ENCODE measurements around the gene MRPS27. TPM values are rescaled to one million over a fixed set of nuclear protein-coding genes. Genes with fewer than 3 reads are reported as not detected.

The MRPS27 gene
- total and polyA plus RNA-seq, 9 of the 15 experiments (the other 6 are each of a cell fraction or from before 2014, with no cell fraction given) = 73.6 to 144 (median 106) TPM

DNA sequence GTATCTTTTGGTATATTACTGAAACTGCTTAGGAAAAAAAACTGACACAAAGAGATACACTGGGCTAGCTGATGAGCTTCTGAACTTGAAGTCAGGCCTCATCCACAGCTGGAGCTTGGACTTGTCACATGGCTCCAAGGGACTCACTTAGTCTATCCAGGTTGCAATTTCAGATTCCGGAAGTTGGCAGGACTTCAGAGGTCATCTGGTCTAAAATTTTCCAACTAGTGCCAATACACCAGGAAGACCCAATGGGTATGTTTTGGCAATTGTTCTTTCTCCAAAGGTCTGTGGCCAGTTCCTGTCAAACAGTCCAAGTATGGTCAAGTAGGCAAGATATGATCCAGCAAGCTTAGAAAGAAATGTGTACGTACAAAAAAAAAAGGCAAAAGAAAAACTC is 36.7 kb downstream of the MRPS27 start (continued):
- TF ChIP-seq ZFP91 (CRISPR knock-in tag; IDR thresholded peaks at IDR 0.05) = no peak
- TF ChIP-seq ZNF668 (CRISPR knock-in tag; IDR thresholded peaks at IDR 0.05) = peak; percentile 13; the same call in 1 of the 2 replicates
- TF ChIP-seq ZNF584 (CRISPR knock-in tag; IDR thresholded peaks at IDR 0.05; ENCODE audit: low read depth) = 0 out of 2 replicates have a peak, but pooled peaks have one; percentile 33
- TF ChIP-seq, protein P1, sequence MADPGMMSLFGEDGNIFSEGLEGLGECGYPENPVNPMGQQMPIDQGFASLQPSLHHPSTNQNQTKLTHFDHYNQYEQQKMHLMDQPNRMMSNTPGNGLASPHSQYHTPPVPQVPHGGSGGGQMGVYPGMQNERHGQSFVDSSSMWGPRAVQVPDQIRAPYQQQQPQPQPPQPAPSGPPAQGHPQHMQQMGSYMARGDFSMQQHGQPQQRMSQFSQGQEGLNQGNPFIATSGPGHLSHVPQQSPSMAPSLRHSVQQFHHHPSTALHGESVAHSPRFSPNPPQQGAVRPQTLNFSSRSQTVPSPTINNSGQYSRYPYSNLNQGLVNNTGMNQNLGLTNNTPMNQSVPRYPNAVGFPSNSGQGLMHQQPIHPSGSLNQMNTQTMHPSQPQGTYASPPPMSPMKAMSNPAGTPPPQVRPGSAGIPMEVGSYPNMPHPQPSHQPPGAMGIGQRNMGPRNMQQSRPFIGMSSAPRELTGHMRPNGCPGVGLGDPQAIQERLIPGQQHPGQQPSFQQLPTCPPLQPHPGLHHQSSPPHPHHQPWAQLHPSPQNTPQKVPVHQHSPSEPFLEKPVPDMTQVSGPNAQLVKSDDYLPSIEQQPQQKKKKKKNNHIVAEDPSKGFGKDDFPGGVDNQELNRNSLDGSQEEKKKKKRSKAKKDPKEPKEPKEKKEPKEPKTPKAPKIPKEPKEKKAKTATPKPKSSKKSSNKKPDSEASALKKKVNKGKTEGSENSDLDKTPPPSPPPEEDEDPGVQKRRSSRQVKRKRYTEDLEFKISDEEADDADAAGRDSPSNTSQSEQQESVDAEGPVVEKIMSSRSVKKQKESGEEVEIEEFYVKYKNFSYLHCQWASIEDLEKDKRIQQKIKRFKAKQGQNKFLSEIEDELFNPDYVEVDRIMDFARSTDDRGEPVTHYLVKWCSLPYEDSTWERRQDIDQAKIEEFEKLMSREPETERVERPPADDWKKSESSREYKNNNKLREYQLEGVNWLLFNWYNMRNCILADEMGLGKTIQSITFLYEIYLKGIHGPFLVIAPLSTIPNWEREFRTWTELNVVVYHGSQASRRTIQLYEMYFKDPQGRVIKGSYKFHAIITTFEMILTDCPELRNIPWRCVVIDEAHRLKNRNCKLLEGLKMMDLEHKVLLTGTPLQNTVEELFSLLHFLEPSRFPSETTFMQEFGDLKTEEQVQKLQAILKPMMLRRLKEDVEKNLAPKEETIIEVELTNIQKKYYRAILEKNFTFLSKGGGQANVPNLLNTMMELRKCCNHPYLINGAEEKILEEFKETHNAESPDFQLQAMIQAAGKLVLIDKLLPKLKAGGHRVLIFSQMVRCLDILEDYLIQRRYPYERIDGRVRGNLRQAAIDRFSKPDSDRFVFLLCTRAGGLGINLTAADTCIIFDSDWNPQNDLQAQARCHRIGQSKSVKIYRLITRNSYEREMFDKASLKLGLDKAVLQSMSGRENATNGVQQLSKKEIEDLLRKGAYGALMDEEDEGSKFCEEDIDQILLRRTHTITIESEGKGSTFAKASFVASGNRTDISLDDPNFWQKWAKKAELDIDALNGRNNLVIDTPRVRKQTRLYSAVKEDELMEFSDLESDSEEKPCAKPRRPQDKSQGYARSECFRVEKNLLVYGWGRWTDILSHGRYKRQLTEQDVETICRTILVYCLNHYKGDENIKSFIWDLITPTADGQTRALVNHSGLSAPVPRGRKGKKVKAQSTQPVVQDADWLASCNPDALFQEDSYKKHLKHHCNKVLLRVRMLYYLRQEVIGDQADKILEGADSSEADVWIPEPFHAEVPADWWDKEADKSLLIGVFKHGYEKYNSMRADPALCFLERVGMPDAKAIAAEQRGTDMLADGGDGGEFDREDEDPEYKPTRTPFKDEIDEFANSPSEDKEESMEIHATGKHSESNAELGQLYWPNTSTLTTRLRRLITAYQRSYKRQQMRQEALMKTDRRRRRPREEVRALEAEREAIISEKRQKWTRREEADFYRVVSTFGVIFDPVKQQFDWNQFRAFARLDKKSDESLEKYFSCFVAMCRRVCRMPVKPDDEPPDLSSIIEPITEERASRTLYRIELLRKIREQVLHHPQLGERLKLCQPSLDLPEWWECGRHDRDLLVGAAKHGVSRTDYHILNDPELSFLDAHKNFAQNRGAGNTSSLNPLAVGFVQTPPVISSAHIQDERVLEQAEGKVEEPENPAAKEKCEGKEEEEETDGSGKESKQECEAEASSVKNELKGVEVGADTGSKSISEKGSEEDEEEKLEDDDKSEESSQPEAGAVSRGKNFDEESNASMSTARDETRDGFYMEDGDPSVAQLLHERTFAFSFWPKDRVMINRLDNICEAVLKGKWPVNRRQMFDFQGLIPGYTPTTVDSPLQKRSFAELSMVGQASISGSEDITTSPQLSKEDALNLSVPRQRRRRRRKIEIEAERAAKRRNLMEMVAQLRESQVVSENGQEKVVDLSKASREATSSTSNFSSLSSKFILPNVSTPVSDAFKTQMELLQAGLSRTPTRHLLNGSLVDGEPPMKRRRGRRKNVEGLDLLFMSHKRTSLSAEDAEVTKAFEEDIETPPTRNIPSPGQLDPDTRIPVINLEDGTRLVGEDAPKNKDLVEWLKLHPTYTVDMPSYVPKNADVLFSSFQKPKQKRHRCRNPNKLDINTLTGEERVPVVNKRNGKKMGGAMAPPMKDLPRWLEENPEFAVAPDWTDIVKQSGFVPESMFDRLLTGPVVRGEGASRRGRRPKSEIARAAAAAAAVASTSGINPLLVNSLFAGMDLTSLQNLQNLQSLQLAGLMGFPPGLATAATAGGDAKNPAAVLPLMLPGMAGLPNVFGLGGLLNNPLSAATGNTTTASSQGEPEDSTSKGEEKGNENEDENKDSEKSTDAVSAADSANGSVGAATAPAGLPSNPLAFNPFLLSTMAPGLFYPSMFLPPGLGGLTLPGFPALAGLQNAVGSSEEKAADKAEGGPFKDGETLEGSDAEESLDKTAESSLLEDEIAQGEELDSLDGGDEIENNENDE (IDR thresholded peaks at IDR 0.05; ENCODE audit: low read depth, low read length) = no peak
- no peak for TF ChIP-seq FOXJ3 (CRISPR knock-in tag; IDR thresholded peaks at IDR 0.05)
- no peak for TF ChIP-seq ZNF445 (CRISPR knock-in tag; IDR thresholded peaks at IDR 0.05; ENCODE audit: low read depth)
- no peak for TF ChIP-seq NR2C1 (IDR thresholded peaks at IDR 0.05)
- peak; percentile 59; the same call in 1 of the 2 replicates for TF ChIP-seq NR2C1 (tag; IDR thresholded peaks at IDR 0.05)
- TF ChIP-seq BACH1 (tag; IDR thresholded peaks at IDR 0.05) = peak; percentile 50; the same call in 1 of the 2 replicates
- TF ChIP-seq TCFL5 (CRISPR knock-in tag; conservative IDR thresholded peaks at IDR 0.05) = peak; percentile 69; the same call in 1 of the 2 replicates
- no peak for TF ChIP-seq NCOA2 (IDR thresholded peaks at IDR 0.05; ENCODE audit: partially characterized antibody in 2 of 2)
- no peak for TF ChIP-seq ZNF121 (CRISPR knock-in tag; conservative IDR thresholded peaks at IDR 0.05)
- 0 out of 2 replicates have a peak, but pooled peaks have one; percentile 65 for TF ChIP-seq ZNF766 (CRISPR knock-in tag; conservative IDR thresholded peaks at IDR 0.05)
- no peak for TF ChIP-seq NR4A1 (CRISPR knock-in tag; IDR thresholded peaks at IDR 0.05)
- TF ChIP-seq NR4A1 (tag; IDR thresholded peaks at IDR 0.05) = peak; percentile 64; the same call in 1 of the 2 replicates
